Measurements from ENCODE around the gene STX1A.

Gene STX1A

GRCh38 chr7:73749931-73750776, 30.7 kb upstream of the STX1A start:
- TF ChIP-seq CTCF (IDR thresholded peaks at IDR 0.05; ENCODE audit: low read depth, low read length) = no peak
- no peak overlapping the region for H3K4me3 ChIP-seq (ENCODE audit: low read depth, low read length)

DNA sequence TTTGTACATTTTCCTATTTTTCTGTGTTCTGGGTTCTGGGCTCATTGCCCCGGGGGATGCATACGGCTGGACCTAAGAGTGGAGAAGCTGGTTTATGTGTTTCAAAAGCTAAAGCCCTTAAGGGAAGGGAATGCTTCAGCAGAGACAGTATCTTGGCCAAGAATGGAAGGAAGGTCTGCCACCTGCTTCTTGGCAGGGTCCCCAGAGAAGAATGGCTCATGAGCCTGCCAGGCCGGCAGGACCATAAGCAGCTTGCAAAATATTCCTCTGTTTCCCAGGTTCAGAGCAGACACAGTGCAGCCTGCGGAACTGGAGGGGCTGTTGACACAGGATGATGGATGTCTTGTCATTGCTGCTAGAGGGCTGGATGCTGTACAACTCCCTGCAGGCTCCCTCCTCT, 26.9 kb upstream of the STX1A start:
- H3K4me3 ChIP-seq (ENCODE audit: low read depth, low read length) = no peak overlapping the region
- TF ChIP-seq CTCF (IDR thresholded peaks at IDR 0.05; ENCODE audit: low read depth, low read length) = no peak

DNA sequence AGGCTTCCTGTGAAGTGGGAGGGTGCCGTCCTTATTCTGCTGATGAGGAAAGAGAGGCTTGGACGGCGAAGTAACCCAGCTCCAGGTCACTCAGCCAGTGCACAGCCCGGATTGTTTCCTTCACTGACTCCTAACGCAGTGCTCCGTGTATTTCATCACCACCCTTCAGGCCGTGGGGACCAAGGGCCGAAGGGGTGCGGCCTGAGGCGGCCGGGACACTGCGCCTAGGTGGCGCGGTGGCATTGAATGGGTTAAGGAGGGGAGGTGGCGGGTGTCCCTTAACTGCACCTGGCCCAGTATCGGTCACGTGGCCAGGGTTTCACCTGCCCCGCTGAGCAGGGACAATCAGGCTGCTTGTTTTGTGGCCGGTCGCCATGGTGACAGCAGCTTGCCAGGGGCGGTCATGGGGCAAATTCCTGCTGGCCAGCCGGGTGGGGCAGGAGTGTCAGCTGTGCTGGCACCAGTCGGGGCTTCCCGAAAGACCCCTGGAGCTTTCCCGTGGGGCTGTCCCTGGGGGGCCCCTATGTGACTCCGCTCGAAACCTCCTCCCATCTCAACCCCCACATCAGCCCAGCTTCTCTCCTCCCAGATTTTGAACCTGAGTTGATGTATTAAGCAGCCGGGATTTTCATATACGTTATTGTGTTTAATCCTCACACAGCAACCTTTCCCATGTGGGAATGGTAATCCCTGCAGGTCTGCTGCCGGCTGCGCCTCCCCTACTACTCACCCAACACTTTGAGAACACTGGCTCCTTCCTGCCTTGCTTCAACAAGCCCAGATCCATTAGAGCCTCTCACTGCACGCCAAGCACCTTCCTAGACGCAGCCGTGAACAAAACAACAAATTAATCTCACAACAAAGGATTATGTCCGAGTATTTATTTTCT, 23.5 kb upstream of the STX1A start:
- TF ChIP-seq CTCF (IDR thresholded peaks at IDR 0.05; ENCODE audit: low read depth, low read length) = no peak
- H3K4me3 ChIP-seq (ENCODE audit: low read depth, low read length) = no peak overlapping the region

GRCh38 chr7:73742338-73742752, 22.9 kb upstream of the STX1A start:
- no peak overlapping the region for H3K4me3 ChIP-seq (ENCODE audit: low read depth, low read length)
- no peak for TF ChIP-seq CTCF (IDR thresholded peaks at IDR 0.05; ENCODE audit: low read depth, low read length)

DNA sequence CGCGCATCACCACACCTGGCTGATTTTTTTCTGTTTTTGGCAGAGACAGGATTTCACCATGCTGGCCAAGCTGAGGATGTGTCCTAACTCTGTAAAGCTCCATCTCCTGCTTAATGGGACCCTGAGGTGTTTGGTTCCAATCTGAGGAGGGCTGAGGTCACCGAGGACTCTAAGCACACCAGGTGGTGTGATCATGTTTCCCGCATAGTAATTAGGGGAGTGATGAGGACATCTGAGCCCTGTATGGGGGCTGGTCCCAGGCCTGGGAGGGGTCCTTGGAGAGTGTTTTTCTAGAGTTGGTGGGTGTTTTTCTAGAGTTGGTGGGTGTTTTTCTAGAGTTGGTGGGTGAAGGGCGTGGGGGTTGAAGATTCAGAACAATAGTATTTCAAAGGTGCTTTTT, 22.1 kb upstream of the STX1A start:
- H3K4me3 ChIP-seq (ENCODE audit: low read depth, low read length) = no peak overlapping the region
- TF ChIP-seq CTCF (IDR thresholded peaks at IDR 0.05; ENCODE audit: low read depth, low read length) = no peak

DNA sequence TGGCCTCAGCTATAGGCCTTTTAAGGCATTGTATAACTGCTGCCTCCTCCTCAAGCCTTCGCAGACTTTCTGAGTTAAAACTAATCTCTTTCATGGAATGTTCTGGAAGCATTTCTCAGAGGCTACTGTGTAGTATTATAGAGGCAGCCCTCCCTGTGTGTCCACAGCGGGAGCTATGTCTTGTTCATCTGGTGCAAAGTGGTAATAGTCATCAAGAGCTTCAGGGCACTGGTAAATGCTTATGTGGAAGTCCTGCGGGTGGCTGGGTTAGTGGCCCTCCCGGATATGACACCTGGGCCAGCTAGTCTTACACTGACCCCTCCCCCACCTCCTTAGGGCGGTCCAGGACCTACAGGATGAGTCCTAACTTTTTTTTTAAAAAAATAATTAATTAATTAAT, 21.3 kb upstream of the STX1A start:
- no peak overlapping the region for H3K4me3 ChIP-seq (ENCODE audit: low read depth, low read length)
- TF ChIP-seq CTCF (IDR thresholded peaks at IDR 0.05; ENCODE audit: low read depth, low read length) = no peak

DNA sequence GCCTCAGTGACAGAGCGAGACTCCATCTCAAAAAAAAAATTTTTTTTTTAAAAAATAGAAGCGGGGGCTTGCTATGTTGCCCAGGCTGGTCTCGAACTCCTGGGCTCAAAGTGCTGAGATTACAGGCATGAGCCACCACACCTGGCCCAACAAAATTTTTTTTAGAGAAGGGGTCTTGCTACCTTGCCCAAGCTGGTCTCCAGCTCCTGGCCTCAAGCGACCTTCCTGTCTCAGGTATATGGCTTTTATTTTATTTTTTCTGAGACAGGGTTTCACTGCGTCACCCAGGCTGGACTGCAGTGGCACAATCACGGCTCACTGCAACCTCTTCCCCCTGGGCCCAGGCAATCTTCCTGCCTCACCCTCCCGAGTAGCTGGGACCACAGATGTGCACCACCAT, 20.7 kb upstream of the STX1A start:
- no peak overlapping the region for H3K4me3 ChIP-seq (ENCODE audit: low read depth, low read length)
- TF ChIP-seq CTCF (IDR thresholded peaks at IDR 0.05; ENCODE audit: low read depth, low read length) = no peak

Data from WI38 (cell line).